LNCAP (cell line): ENCODE data around the gene COL23A1.

ENCODE experiments used
- TF ChIP-seq, protein P1 (sequence below): fragments of 450-650 bp; IDR thresholded peaks from 2 replicates; pipeline ENCODE4 v1.5.1; 2017; ENCODE audit warnings: mild to moderate bottlenecking

Gene COL23A1

DNA sequence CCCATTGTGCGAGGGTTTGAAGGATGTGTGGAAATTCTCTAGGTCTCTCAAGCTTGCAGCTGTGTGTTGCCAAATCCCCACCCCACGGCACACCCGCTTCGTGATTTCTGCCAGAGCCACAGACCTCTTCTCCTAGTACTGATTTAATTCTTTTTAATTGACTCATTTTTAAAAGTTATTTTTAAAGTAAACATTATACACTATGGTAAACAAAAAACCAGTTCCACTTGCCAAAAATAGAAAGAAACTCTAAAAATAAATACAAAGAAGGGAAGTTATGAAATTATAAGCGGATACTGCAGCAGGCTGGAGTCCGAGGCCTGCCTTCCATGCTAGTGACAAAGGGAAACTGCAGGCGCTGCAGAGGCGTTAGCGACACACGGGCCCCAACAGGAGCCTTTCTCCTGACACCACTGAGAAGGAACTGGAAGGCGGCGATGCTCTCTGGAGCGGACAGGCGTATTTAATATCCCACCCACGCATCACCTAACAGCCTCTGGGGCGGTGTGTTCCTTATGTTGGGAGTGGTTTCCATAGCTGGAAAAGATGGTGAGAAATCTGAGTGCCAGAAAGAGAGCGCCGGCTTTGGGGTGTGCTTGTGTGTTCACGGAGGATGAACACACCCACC is 122.5 kb downstream of the COL23A1 start:
- TF ChIP-seq, protein P1, sequence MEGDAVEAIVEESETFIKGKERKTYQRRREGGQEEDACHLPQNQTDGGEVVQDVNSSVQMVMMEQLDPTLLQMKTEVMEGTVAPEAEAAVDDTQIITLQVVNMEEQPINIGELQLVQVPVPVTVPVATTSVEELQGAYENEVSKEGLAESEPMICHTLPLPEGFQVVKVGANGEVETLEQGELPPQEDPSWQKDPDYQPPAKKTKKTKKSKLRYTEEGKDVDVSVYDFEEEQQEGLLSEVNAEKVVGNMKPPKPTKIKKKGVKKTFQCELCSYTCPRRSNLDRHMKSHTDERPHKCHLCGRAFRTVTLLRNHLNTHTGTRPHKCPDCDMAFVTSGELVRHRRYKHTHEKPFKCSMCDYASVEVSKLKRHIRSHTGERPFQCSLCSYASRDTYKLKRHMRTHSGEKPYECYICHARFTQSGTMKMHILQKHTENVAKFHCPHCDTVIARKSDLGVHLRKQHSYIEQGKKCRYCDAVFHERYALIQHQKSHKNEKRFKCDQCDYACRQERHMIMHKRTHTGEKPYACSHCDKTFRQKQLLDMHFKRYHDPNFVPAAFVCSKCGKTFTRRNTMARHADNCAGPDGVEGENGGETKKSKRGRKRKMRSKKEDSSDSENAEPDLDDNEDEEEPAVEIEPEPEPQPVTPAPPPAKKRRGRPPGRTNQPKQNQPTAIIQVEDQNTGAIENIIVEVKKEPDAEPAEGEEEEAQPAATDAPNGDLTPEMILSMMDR, result no peak

DNA sequence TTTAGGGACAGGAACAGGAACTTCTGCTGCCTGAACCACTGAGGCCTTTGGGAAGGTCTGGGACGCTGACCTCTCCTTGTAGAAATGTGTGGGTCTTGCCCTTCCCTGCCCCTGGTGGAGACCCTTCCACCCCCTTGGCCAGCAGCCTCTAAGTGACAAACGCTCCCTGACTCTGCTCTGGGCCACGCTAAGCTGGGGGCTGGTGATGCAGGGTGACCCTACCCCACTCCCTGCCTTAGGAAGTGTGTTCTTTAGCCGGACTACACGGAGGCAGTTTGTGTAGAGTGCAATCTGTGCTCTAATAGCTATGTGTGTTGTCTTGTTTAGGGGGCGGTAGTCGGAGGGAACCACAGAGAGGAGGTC is 123.0 kb downstream of the COL23A1 start:
- TF ChIP-seq, protein P1, result no peak

DNA sequence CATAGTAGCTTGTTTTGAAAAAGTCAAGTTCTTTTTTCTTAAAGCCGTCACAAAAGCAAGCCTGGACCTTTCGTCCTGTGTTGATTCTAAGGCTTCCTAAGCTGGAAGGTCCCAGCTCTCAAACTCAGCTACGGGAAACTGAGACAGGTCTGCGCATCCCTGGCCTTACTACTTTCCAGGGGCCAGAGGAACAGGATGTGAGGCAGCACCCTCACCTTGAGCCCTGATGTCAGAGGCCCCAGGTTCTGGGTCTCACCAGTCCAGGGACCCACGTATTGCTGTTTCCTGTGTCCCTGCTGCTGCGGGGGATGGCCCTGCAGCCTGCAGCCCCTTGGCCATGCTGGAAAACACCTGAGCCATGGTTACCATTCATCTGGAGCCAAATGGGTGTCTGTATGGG is 123.9 kb downstream of the COL23A1 start:
- TF ChIP-seq, protein P1, result no peak

DNA sequence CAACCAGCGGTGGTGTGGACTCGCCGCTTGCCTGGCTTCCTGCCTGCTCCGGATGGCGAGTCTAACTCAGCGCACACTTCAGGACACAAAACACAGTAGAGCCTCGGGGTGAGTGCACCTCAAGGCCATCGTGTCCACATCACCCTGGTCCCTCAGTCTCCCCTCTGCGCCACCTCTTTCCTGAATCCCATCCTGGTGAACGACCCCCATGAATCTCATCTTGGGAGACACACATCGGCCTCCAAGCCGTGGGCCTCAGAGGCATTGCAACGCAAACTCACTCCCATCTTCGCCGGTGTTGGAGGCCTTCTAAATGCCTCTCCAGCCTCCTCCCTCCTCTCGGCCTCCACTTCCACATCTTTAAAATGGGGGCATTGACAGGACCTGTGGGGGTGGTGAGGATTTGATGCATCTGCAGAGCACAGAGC is 124.3 kb downstream of the COL23A1 start:
- TF ChIP-seq, protein P1, result no peak

DNA sequence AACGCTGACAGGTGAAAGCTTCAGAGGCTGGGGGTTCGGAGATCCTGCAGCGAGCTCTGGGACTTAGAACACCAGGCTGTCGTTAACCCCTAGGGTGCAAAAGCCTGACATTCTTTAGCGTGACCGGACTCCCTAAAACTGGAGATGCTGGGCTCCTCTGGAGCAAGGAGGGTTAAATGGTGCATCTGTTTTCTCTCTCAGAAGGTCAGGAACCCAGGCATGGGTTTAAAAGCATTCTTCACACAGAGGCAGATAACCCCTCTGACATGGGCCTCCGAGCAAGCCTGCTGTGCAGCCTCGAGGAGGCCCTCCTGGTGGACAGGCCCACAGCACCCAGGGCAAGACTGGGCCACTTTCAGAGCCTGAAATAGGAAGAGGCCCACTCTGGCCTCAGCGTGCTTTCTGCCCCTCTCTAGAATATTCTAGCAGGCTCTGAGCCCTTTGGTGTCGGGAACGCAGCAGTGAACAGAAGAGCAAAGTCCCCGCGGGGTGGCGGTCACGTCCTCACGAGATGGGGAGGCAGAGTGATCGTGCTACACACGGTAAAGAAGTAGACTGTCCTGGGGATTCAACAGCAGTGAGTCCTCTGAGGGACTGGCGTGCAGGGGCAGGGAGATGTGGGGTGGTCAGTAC is 124.8 kb downstream of the COL23A1 start:
- TF ChIP-seq, protein P1, result no peak

DNA sequence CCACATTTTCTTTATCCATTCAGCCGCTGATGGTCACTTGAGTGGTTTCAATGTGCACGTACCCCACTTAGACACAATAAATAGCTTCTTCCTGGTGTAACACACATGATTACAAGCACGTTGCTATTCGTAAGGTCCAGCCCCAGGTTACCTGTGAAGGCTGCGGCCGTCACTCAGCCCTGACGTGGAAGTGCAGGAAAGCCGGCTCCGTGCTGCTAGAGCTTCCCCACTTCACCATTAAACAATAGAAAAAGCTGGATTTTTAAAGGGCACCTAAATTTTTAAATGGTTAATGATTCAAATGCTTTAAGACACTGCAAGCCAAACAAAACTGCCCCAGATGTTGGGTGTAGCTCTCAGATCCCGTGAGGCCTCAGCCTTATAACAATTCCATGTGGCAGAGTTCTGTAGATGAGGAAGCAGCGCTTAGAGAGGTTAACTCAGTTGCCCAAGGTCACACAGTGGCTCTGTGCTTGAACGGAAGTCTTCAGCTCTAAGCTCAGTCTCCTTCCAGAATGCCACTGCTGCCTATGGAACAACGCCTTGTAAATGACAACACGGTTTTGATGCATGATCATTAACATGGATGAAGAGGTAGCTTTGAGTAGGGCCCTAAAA is 125.7 kb downstream of the COL23A1 start:
- TF ChIP-seq, protein P1, result no peak

DNA sequence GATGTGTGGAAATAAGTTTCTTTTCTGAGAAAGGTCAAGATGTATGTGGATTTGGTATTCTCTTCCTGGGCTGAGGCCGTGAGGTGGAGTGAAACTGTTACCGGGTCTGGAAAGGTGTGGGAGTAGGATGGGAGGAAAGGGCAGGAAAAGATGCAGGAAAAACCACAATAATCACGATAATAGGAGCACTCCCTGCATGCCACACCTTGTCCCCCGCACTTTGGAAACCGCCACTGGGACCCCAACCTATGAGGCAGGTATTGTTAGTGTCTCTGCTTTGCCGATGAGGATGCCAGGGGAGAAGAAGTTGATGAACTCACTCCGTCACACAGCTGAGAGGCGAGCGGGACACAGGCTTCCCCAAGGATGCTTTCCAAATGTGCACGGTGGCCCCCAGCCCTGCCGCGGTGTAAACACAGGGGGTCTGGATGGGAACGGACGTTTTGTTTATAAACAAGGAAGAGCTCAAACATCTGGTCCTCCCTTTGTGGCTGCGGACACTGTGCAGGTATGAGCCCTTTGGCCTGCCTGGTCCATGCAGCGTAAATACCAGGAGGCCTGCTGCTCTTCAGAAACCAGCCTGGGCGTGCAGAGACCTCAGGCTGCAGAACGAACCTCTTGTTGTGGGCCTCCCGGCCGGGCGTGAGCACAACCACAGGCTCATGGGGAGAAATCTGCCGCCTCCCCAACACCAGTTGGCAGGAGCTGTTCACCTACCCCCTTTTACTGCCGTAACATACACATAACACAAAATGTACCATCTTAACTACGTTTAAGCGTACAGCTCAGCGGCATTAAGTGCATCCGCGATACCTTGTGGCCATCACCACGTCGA is 126.7 kb downstream of the COL23A1 start:
- TF ChIP-seq, protein P1, result no peak
